SK-N-SH (cell line): ENCODE data around the gene TGFB1I1.

ENCODE experiments used
- ELF1 ChIP-seq: IDR thresholded peaks from 2 replicates; pipeline ENCODE4 v1.4.0; 2012
- EP300 ChIP-seq, 2 experiments: IDR thresholded peaks; 2 replicates each; pipeline versions ENCODE4 v1.4.0 to v1.6.1; 2012; ENCODE audit warnings: borderline replicate concordance in 1 of 2, low read depth in 1 of 2, low read length in 1 of 2
- EZH2phosphoT487 ChIP-seq: fragments of 200-600 bp; sonication (generic); IDR thresholded peaks from 2 replicates; pipeline ENCODE4 v1.6.1; 2017; ENCODE audit warnings: low read depth, mixed run types, mild to moderate bottlenecking, antibody characterized with exemption, moderate library complexity, borderline replicate concordance
- GABPA ChIP-seq: IDR thresholded peaks from 2 replicates; pipeline ENCODE4 v1.4.0; 2012; ENCODE audit warnings: low read depth, mild to moderate bottlenecking
- JUND ChIP-seq: IDR thresholded peaks from 2 replicates; pipeline ENCODE4 v1.4.0; 2012
- POLR2AphosphoS5 ChIP-seq: IDR thresholded peaks from 2 replicates; pipeline ENCODE4 v1.6.1; 2012; ENCODE audit warnings: low read depth, low read length
- RAD21 ChIP-seq: IDR thresholded peaks from 2 replicates; pipeline ENCODE4 v1.6.1; 2012; ENCODE audit warnings: mild to moderate bottlenecking, low read length
- RCOR1 ChIP-seq: fragments of 150-350 bp; IDR thresholded peaks from 2 replicates; pipeline ENCODE4 v1.6.1; 2017; ENCODE audit warnings: antibody characterized with exemption, low read length
- RFX5 ChIP-seq: IDR thresholded peaks from 2 replicates; pipeline ENCODE4 v1.6.1; 2012; ENCODE audit warnings: mild to moderate bottlenecking, improper control_type of control experiment, low read length
- SIN3A ChIP-seq: IDR thresholded peaks from 2 replicates; pipeline ENCODE4 v1.6.1; 2012; ENCODE audit warnings: low read depth, mild to moderate bottlenecking, low read length, moderate library complexity, borderline replicate concordance
- SMC3 ChIP-seq: IDR thresholded peaks from 2 replicates; pipeline ENCODE4 v1.6.1; 2012; ENCODE audit warnings: low read depth, low read length, improper control_type of control experiment
- TCF12 ChIP-seq: IDR thresholded peaks from 2 replicates; pipeline ENCODE4 v1.4.0; 2012
- TF ChIP-seq, protein P1 (sequence below): fragments of 200-600 bp; sonication (generic); IDR thresholded peaks from 2 replicates; pipeline ENCODE4 v1.6.1; 2017; ENCODE audit warnings: antibody characterized with exemption, mild to moderate bottlenecking, moderate library complexity
- TF ChIP-seq, protein P2 (sequence below): IDR thresholded peaks from 2 replicates; pipeline ENCODE4 v1.6.1; 2012; ENCODE audit warnings: mild to moderate bottlenecking, low read depth, low read length, moderate library complexity

DNA sequence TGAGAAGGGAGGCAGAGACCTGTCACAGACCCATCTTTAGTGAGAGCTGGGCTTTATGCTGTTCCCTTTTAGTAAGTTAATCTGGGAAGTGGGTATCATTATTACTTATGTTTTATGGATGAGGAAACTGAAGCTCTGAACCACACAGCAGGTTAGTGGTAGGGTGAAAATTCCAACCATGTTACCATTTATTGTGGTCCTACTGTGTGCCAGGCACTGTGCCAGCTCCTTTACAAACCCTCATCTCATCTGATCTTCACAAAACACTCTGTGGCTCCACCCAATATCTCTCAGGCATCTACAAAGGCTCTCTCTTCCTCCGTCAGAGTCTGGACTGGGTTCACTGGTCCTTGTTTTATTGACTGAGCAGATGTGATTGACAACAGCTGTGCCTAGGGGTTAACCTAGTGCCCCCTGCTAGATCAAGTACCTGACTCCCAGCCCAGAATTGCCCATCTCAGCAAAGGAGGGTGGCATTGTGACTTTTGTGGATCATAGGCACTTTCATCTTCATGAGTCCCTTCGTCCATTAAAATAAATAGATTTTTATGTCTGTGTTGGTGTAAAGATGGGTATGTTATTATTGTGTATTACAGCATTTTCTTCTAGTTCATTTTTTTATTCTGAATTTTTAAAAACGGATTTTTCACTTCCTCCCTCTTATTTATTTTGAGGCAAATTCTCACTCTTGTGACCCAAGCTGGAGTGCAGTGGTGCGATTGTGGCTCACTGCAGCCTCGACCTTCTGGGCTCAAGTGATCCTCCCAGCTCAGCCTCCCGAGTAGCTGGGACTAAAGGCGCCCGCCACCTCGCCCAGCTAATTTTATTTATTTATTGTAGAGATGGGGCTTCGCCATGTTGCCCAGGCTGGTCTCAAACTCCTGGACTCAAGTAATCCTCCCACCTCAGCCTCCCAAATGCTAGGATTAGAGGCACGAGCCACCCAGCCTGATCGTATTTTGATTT, 3.1 kb downstream of the TGFB1I1 start:
- TF ChIP-seq, protein P1, sequence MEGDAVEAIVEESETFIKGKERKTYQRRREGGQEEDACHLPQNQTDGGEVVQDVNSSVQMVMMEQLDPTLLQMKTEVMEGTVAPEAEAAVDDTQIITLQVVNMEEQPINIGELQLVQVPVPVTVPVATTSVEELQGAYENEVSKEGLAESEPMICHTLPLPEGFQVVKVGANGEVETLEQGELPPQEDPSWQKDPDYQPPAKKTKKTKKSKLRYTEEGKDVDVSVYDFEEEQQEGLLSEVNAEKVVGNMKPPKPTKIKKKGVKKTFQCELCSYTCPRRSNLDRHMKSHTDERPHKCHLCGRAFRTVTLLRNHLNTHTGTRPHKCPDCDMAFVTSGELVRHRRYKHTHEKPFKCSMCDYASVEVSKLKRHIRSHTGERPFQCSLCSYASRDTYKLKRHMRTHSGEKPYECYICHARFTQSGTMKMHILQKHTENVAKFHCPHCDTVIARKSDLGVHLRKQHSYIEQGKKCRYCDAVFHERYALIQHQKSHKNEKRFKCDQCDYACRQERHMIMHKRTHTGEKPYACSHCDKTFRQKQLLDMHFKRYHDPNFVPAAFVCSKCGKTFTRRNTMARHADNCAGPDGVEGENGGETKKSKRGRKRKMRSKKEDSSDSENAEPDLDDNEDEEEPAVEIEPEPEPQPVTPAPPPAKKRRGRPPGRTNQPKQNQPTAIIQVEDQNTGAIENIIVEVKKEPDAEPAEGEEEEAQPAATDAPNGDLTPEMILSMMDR = no peak
- TF ChIP-seq ELF1 (no peak), POLR2AphosphoS5 (no peak), EP300 (IDR thresholded peaks at IDR 0.05; ENCODE audit: borderline replicate concordance in 1 of 2, low read depth in 1 of 2, low read length in 1 of 2) (no peak), GABPA (no peak), RFX5 (no peak), JUND (no peak), EZH2phosphoT487 (no peak), RAD21 (no peak), SIN3A (no peak), TCF12 (no peak), RCOR1 (no peak), SMC3 (no peak)
- TF ChIP-seq, protein P2, sequence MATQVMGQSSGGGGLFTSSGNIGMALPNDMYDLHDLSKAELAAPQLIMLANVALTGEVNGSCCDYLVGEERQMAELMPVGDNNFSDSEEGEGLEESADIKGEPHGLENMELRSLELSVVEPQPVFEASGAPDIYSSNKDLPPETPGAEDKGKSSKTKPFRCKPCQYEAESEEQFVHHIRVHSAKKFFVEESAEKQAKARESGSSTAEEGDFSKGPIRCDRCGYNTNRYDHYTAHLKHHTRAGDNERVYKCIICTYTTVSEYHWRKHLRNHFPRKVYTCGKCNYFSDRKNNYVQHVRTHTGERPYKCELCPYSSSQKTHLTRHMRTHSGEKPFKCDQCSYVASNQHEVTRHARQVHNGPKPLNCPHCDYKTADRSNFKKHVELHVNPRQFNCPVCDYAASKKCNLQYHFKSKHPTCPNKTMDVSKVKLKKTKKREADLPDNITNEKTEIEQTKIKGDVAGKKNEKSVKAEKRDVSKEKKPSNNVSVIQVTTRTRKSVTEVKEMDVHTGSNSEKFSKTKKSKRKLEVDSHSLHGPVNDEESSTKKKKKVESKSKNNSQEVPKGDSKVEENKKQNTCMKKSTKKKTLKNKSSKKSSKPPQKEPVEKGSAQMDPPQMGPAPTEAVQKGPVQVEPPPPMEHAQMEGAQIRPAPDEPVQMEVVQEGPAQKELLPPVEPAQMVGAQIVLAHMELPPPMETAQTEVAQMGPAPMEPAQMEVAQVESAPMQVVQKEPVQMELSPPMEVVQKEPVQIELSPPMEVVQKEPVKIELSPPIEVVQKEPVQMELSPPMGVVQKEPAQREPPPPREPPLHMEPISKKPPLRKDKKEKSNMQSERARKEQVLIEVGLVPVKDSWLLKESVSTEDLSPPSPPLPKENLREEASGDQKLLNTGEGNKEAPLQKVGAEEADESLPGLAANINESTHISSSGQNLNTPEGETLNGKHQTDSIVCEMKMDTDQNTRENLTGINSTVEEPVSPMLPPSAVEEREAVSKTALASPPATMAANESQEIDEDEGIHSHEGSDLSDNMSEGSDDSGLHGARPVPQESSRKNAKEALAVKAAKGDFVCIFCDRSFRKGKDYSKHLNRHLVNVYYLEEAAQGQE = no peak
